DOHH2 (cell line): ENCODE data around the gene NAT14.

Source experiments
- H3F3A ChIP-seq: fragments of 200-600 bp; sonication (generic), shearing (Covaris generic); 2 replicates; pipeline ENCODE4 v1.6.0; 2016; ENCODE audit warnings: antibody characterized with exemption, mild to moderate bottlenecking; ENCODE audit not compliant: control insufficient read depth, insufficient read depth
- H3K27ac ChIP-seq: fragments of 200-600 bp; sonication (generic); 2 replicates; pipeline ENCODE4 v1.5.1; 2014; ENCODE audit warnings: low read depth, mild to moderate bottlenecking, low read length, moderate library complexity
- H3K27me3 ChIP-seq: fragments of 200-600 bp; sonication (generic); 2 replicates; pipeline ENCODE4 v1.6.1; 2014; ENCODE audit warnings: mild to moderate bottlenecking, low read length, mixed read lengths; ENCODE audit not compliant: control insufficient read depth
- H3K36me3 ChIP-seq: fragments of 200-600 bp; sonication (generic); 2 replicates; pipeline ENCODE4 v1.6.1; 2014; ENCODE audit warnings: mild to moderate bottlenecking, low read length, moderate library complexity, mixed read lengths; ENCODE audit not compliant: control insufficient read depth
- H3K4me1 ChIP-seq: fragments of 200-600 bp; sonication (generic); 2 replicates; pipeline ENCODE4 v1.6.1; 2014; ENCODE audit warnings: mild to moderate bottlenecking, low read length, mixed read lengths; ENCODE audit not compliant: control insufficient read depth
- H3K4me2 ChIP-seq: fragments of 200-600 bp; sonication (generic); 2 replicates; pipeline ENCODE4 v1.6.0; 2014; ENCODE audit warnings: mild to moderate bottlenecking, low read length, moderate library complexity
- H3K4me3 ChIP-seq: fragments of 200-600 bp; sonication (generic); 2 replicates; pipeline ENCODE4 v1.5.1; 2014; ENCODE audit warnings: mild to moderate bottlenecking, low read length, mixed read lengths
- H3K79me2 ChIP-seq: fragments of 200-600 bp; sonication (generic); 2 replicates; pipeline ENCODE4 v1.6.1; 2014; ENCODE audit warnings: mild to moderate bottlenecking, low read length, mixed read lengths; ENCODE audit not compliant: control insufficient read depth
- H3K9me2 ChIP-seq: fragments of 200-600 bp; sonication (generic); replicated peaks from 2 replicates; pipeline ENCODE4 v1.6.1; 2014; ENCODE audit warnings: mild to moderate bottlenecking, low read length, mixed read lengths; ENCODE audit not compliant: control insufficient read depth
- H3K9me3 ChIP-seq: fragments of 200-600 bp; sonication (generic); 2 replicates; pipeline ENCODE4 v1.6.1; 2014; ENCODE audit warnings: antibody characterized with exemption, low read length, mixed read lengths; ENCODE audit not compliant: control insufficient read depth, insufficient read depth
- H4K20me1 ChIP-seq: fragments of 200-600 bp; sonication (generic); 2 replicates; pipeline ENCODE4 v1.6.0; 2014; ENCODE audit warnings: low read depth, mild to moderate bottlenecking, antibody characterized with exemption, low read length, moderate library complexity; ENCODE audit not compliant: control insufficient read depth, insufficient read depth
- EZH2phosphoT487 ChIP-seq: fragments of 200-600 bp; sonication (generic); IDR thresholded peaks from 2 replicates; pipeline ENCODE4 v1.6.1; 2017; ENCODE audit warnings: borderline replicate concordance, mild to moderate bottlenecking, antibody characterized with exemption, low read length, moderate library complexity, mixed read lengths
- TF ChIP-seq, protein P1 (sequence below): fragments of 200-600 bp; sonication (generic); IDR thresholded peaks from one replicate; pipeline ENCODE4 v1.5.1; 2014; ENCODE audit warnings: antibody characterized with exemption, mild to moderate bottlenecking, low read depth, low read length; ENCODE audit not compliant: poor library complexity, severe bottlenecking

NAT14 gene

DNA sequence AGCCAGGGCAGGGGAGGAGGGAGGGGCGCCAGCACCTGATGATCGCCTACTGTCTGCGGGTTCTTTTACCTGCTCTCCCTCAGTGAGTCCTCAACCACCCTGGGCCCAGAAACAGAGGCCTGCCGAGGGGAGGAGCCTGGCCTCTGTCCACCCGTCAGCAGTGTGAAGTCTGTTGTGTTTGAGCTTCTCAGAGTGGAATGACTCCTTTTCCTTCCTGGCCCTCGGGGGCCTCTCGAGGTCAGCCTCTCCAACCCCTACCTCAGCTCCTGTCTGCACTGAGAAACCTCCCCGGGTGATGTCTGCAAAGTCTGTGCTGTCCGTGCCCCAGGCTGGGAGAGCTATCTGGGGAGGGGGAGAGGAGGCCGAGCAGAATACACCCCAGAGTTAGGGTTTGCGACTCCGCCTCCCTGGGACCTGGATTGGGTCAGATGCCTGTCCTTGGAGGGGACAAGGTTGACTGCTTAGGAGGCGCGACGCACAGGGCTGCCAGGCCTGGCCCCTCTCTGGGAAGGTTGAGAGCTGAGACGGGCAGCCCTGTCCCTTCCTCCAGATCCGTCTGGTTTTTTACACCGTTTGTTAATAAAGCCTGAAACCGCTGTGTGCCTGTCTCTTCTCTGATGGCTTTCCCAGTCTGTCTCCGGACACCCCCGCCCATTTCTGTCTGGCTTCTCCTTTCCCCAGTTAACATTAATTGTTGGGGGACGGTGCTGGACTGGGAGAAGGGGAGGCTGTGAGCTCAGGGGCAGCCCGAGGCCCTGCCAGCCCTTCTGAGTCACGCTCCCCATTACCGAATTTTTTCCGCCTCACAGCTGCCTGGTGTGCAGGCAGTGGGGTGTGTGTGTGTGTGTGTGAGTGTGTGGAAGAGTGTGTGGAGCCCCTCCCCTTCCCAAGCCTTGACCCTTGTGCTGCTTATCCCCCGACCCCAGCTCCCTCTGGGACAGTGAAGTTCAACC, 2.3 kb downstream of the NAT14 start:
- Histone ChIP-seq H3K4me2 (no peak overlapping the region), H3K9me2 (no peaks in the 10 kb centered on the region), H3K27ac (no peak overlapping the region), H3K9me3 (no peaks in the 10 kb centered on the region), H3F3A (no peaks in the 10 kb centered on the region; the same call in 1 of the 2 replicates), H3K36me3 (peaks cover 5% of the 10 kb centered on the region), H4K20me1 (no peaks in the 10 kb centered on the region), H3K79me2 (peaks cover 5% of the 10 kb centered on the region), H3K4me1 (peaks cover 18% of the 10 kb centered on the region), H3K4me3 (no peak overlapping the region), H3K27me3 (no peaks in the 10 kb centered on the region)
- TF ChIP-seq, protein P1, sequence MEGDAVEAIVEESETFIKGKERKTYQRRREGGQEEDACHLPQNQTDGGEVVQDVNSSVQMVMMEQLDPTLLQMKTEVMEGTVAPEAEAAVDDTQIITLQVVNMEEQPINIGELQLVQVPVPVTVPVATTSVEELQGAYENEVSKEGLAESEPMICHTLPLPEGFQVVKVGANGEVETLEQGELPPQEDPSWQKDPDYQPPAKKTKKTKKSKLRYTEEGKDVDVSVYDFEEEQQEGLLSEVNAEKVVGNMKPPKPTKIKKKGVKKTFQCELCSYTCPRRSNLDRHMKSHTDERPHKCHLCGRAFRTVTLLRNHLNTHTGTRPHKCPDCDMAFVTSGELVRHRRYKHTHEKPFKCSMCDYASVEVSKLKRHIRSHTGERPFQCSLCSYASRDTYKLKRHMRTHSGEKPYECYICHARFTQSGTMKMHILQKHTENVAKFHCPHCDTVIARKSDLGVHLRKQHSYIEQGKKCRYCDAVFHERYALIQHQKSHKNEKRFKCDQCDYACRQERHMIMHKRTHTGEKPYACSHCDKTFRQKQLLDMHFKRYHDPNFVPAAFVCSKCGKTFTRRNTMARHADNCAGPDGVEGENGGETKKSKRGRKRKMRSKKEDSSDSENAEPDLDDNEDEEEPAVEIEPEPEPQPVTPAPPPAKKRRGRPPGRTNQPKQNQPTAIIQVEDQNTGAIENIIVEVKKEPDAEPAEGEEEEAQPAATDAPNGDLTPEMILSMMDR: no peak
- TF ChIP-seq EZH2phosphoT487: no peak

DNA sequence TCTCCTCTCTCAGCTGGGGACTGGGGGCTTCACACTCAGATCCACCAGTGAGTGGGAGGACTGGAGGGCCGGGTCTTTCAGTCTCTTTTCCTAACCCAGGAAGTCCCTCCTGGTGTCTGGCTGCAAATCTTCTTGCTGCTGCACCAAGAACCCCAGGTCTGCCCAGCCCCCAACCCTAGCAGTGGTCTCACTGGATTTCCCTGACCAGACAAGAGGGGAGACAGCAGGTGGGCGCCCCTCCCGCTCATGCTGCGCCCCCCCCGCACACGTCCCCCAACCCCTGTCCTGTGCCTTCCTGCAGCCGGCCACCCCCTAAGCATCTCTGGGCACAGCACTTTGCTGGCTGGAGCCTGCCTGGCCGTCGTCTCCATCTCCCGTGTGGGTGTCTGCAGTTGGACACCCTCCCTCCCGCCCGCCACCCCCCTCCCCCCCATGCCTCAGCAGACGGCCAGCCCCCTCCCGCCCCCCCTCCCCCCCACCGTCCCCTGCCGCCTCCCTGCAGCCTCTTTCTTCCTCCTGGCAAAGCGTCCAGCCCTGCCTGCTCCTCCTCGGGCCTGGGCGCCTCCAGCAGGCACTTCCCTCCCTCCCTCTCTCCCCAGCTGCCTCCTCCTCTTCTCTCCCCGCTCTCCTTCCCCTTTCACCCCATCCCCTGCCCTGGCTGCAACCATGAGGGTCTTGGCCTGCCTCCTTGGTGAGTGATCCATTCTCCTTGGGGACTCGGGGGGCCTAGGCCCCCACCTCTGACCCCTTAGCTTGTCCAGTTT, 3.1 kb downstream of the NAT14 start, which contains the start of gene SSC5D:
TSS of gene SSC5D (plus strand) at position 513 of the 764 bp plus-strand sequence. CDS start at position 667, 154 bp downstream.
- Histone ChIP-seq H3K36me3 (peaks cover 5% of the 10 kb centered on the region), H3K4me2 (no peak within 1 kb of the TSS), H3K9me3 (no peaks in the 10 kb centered on the region), H3K4me3 (no peak within 1 kb of the TSS), H4K20me1 (no peaks in the 10 kb centered on the region), H3K27me3 (no peaks in the 10 kb centered on the region), H3K4me1 (peaks cover 18% of the 10 kb centered on the region), H3F3A (no peaks in the 10 kb centered on the region; the same call in 1 of the 2 replicates), H3K27ac (no peak within 1 kb of the TSS), H3K9me2 (no peaks in the 10 kb centered on the region), H3K79me2 (peaks cover 5% of the 10 kb centered on the region)
- no peak for TF ChIP-seq EZH2phosphoT487
- TF ChIP-seq, protein P1: no peak

DNA sequence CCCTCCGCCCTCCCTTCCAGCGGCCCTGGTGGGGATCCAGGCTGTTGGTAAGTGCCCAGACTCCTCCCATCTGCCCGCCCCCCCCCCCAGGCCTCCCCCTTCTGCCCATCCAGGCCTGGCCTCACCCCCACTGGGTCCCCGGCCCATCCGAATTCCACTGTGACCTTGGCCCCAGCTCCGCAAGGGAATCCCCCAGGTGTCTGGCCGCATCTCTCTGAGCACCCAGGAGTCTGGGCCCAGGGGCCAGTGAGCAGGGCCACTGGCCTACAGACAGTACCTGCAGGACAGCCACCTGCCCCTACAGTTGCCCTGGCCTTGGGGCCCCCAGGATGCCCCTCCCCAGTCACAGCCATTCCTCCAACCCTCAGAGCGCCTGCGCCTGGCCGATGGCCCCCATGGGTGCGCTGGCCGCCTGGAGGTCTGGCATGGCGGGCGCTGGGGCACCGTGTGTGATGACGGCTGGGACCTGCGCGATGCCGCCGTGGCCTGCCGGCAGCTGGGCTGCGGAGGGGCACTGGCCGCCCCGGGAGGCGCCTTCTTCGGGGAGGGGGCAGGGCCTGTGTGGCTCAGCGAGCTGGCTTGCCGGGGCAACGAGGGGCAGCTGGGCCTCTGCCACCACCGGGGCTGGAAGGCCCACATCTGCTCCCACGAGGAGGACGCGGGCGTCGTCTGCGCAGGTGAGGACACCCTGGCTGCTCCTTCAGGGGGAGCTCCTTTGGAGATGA, 4.2 kb downstream of the NAT14 start:
- peaks cover 13% of the 10 kb centered on the region for H3K4me1 ChIP-seq
- TF ChIP-seq, protein P1: no peak
- no peak for TF ChIP-seq EZH2phosphoT487

More for the DNA sequence above, 4.2 kb downstream of the NAT14 start:
- Histone ChIP-seq H3K4me2 (no peak overlapping the region), H3K79me2 (peaks cover 5% of the 10 kb centered on the region), H3K9me3 (no peaks in the 10 kb centered on the region), H3K36me3 (no peaks in the 10 kb centered on the region), H3K4me3 (no peak overlapping the region), H3K27me3 (no peaks in the 10 kb centered on the region), H4K20me1 (no peaks in the 10 kb centered on the region), H3K27ac (no peak overlapping the region), H3K9me2 (no peaks in the 10 kb centered on the region), H3F3A (no peaks in the 10 kb centered on the region; the same call in 1 of the 2 replicates)
